Stromal cell of bone marrow (primary cell): ENCODE data around the gene APMAP.

Experiments
- DNase-seq: peaks from one replicate; pipeline ENCODE4 v3.0.0-alpha.2; 2012; ENCODE audit warnings: low read depth

APMAP gene

GRCh38 chr20:24987244-24987643, 5.3 kb downstream of the APMAP start:
- no peak for DNase-seq

- no peak for DNase-seq
These were observed 6.0 kb downstream of the APMAP start for GRCh38 chr20:24986436-24987015.

GRCh38 chr20:24985802-24986201, 6.7 kb downstream of the APMAP start:
- no peak for DNase-seq

GRCh38 chr20:24984961-24985640, 7.5 kb downstream of the APMAP start:
- DNase-seq = no peak

- no peak for DNase-seq
These were observed 8.7 kb downstream of the APMAP start for GRCh38 chr20:24983896-24984295.

DNA sequence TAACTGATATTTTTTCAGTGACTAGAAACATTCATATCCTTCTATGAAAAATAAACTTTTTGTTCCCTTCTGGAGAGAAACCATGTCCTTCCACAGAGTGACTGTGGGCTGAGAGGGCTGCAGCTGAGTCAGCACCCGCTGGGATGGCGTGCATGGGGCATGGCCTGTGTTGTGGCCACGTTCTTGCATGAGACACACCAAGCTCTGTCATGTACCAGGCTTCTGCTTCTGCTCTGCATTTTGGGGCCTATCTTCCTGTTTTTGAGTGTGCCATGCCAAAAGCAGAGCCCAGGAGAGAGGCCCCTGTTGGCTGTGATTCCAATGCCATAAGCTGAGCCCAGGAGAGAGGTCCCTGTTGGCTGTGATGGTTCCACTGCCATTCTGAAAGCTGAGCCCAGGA, 10.8 kb downstream of the APMAP start:
- DNase-seq = peak; percentile 31

DNA sequence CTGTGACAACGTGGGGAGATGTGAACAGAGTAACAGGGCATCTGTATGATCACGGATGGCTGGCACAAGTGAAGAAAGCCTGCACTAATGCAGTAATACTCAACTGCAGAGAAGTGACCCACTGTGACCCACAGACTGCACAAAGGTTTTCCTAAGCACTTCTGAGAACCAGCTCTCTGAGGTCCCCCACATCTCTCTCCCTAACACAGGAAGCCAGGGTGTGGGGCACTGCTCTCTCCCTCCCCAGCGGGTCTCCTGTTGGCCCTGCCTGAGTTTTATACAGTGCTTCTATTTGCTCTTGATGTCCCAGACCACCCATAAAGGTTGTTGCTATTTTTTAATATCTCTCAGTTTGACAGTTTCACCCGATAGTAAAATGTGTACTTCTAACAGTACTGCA, 11.3 kb downstream of the APMAP start:
- DNase-seq = no peak

- no peak for DNase-seq
These were observed 12.1 kb downstream of the APMAP start for GRCh38 chr20:24980291-24981053.

DNA sequence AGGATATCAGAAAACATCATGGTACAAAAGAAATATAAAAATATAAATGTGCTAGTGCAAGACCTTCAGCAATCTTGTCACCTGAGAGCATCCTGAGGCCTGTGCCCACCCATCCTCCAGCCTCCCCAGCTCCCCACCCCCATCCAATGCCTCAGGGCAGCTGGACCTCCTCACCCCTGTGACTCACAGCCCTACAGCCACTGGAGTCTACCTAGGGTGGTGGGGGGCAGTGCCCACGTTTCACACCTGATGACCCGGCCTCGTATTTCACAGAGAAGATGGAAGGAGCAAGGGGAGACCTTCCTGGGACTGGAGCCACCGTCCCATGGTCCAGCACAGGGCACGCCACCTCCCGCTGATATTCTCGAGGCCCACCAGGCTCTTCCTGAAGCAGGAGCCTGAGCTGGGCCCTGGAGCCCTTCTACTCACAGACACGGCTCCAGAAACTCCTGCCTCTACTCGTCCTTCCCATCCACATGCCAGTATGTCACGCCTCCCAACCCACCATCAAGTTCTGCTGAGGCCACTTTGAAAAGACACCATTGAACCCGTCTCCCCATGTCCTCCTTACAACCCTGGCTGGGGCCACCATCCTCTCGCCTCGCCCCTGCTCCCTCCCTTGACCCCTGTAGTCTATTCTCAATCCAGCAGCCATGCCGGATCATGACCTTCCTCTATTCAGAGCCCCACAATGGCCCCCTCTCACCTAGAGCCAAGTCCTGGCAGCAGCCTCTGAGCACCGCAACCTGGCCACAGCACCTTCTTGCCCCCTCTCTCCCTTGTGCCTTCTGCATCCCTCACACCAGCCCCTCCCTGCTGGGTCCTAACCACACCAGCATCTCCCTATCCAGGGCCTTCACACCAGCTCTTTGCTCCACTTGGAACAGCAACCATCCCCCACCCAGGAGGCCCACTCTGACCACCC, 13.3 kb downstream of the APMAP start:
- no peak for DNase-seq

GRCh38 chr20:24978513-24978912, 14.0 kb downstream of the APMAP start:
- no peak for DNase-seq

- no peak for DNase-seq
These were observed 14.8 kb downstream of the APMAP start for GRCh38 chr20:24977797-24978196.

- no peak for DNase-seq
These were observed 15.2 kb downstream of the APMAP start for GRCh38 chr20:24977336-24977735.

- no peak for DNase-seq
These were observed 20.2 kb downstream of the APMAP start for GRCh38 chr20:24972341-24972740.

DNA sequence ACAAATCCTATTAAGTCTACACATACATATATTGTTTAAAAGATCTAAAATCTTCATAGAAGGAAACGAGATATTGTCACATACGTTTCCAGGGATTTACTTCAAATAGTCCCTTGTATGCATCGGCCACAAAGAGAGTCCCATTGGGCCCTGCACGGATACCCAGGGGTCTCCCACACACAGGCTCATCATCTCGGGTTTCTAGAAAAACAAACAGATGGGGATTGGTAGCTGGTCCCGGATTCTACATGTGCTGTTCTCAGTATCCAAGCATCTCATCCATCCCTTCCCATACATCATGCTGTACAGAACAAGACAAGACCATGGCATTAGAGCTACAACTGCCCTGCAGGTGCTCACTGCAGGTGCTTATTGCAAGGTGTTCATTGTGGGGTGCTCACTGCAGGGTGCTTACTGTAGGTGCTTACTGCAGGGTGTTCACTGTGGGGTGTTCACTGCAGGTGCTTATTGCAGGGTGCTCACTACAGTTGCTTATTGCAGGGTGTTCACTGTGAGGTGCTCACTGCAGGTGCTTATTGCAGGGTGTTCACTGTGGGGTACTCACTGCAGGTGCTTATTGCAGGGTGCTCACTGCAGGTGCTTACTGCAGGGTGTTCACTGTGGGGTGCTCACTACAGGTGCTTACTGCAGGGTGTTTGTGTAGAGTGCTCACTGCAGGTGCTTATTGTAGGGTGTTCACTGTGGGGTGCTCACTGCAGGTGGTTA, 21.0 kb downstream of the APMAP start:
- DNase-seq = no peak

GRCh38 chr20:24970754-24971153, 21.8 kb downstream of the APMAP start:
- DNase-seq = no peak

- no peak for DNase-seq
These were observed 22.5 kb downstream of the APMAP start for GRCh38 chr20:24970030-24970553.

GRCh38 chr20:24969186-24970029, 23.1 kb downstream of the APMAP start:
- DNase-seq = no peak

DNA sequence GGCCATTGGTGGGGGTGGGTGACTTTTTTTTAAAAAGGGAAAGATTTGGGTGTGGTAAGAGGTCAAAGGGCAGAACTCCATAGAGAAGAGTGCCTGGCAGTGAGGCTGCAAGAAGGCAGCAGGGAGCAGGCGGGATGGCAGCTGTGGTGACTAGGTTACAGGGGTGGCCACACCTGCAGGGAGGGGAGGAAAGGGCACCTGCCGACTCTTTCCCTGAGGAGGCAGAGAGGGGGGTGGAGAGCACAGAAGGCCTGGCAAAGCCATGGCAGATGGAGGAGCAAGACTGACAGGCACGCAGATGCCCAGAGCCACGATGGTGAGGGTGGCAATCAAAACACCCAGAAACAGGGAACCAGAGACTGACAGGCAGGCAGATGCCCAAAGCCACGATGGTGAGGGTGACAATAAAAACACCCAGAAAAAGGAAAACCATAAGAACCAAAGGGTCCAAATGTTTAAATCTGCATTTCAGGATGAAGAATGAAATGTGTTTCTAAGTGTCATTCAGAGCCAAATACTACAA, 24.2 kb downstream of the APMAP start:
- DNase-seq = no peak

DNA sequence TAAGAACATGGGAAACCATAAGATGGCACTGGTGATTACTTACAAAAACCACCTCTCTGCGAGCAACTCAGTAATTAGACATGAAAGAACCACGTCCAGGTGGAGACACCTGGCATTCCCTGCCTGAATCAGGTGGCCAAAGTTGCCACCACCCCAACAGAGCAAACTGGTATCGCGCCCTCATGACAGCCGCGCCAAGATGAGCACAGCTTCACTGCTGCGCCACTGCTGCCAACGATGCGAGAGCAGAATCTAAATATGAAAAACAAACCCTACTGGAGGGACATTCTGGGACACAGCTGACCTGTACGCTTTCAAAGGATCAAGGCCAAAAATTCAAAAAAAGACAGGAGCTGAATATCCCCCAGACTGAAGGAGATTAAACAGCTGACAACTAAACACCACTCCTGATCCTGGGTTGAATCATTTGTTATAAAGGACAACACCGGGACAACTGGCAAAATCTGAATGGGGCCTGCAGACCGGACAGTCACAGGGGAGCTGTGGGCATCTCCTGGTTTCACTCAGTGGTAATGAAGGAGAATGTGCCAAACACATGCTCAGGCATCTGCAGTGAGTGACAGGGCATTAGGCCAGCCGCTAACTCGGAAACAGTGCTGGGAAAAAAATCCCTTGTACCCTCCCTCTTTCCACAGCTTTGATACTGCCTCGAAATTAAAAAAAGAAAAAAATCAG, 26.1 kb downstream of the APMAP start:
- DNase-seq = no peak
